Raji (cell line): ENCODE results near the gene DDX42.

Experiments used
- POLR2A ChIP-seq: IDR thresholded peaks from 2 replicates; pipeline ENCODE4 v1.6.1; 2011; ENCODE audit warnings: low read depth, low read length, control low read depth; ENCODE audit not compliant: insufficient read depth

Gene DDX42

GRCh38 chr17:63774141-63774968 lies at the start of gene DDX42:
Gene DDX42 (plus strand): TSS chr17:63774170. CDS start chr17:63787050, 12,880 bp downstream.
- no peak; the same call in 1 of the 2 replicates for TF ChIP-seq POLR2A

- TF ChIP-seq POLR2A = no peak
Observed at GRCh38 chr17:63735691-63736090, 38.3 kb upstream of the DDX42 start.

- TF ChIP-seq POLR2A = no peak
Observed at GRCh38 chr17:63740464-63741142, 33.4 kb upstream of the DDX42 start.

- no peak for TF ChIP-seq POLR2A
Observed at GRCh38 chr17:63741143-63741407, 32.9 kb upstream of the DDX42 start.

- TF ChIP-seq POLR2A = peak; percentile 96
Observed at GRCh38 chr17:63741408-63742173, 32.4 kb upstream of the DDX42 start, which contains the start of gene STRADA. Gene STRADA (minus strand): TSS chr17:63741799. CDS start chr17:63728369, 13,430 bp downstream.

GRCh38 chr17:63751806-63752205 lies 22.2 kb upstream of the DDX42 start:
- TF ChIP-seq POLR2A = no peak

- no peak for TF ChIP-seq POLR2A
Observed at GRCh38 chr17:63752707-63753106, 21.3 kb upstream of the DDX42 start.

GRCh38 chr17:63753215-63753614 lies 20.8 kb upstream of the DDX42 start:
- TF ChIP-seq POLR2A = no peak

GRCh38 chr17:63754046-63754445 lies 19.9 kb upstream of the DDX42 start:
- no peak for TF ChIP-seq POLR2A

GRCh38 chr17:63758428-63758827 lies 15.5 kb upstream of the DDX42 start:
- TF ChIP-seq POLR2A = no peak

- no peak for TF ChIP-seq POLR2A
Observed at GRCh38 chr17:63760771-63761539, 13.0 kb upstream of the DDX42 start.

- no peak for TF ChIP-seq POLR2A
Observed at GRCh38 chr17:63762161-63763078, 11.6 kb upstream of the DDX42 start.

- TF ChIP-seq POLR2A = no peak
Observed at GRCh38 chr17:63764716-63765115, 9.3 kb upstream of the DDX42 start.

GRCh38 chr17:63766754-63767153 lies 7.2 kb upstream of the DDX42 start:
- TF ChIP-seq POLR2A = no peak
